Tibial artery (tissue), 4 donors: ENCODE data around the gene RNF227.

Experiments used
- DNase-seq, 2 donors: peaks; one replicate each; pipeline ENCODE4 v3.0.0-alpha.2; 2019
- H3K27ac ChIP-seq, 2 donors: fragments of 200-600 bp; sonication (generic) in 1 of 2; 1 replicate in 1 of 2; 2 replicates in 1 of 2; pipeline ENCODE4 v1.5.1; 2018 to 2019; ENCODE audit warnings: mild to moderate bottlenecking in 1 of 2
- H3K27me3 ChIP-seq, 2 donors: fragments of 200-600 bp; sonication (generic) in 1 of 2; one replicate each; pipeline versions ENCODE4 v1.5.1 to v1.6.0; 2016 to 2019
- H3K36me3 ChIP-seq, 3 donors: fragments of 200-600 bp; sonication (generic) in 2 of 3; one replicate each; pipeline ENCODE4 v1.5.1; 2016 to 2019; ENCODE audit warnings: mild to moderate bottlenecking in 2 of 3
- H3K4me1 ChIP-seq, 4 donors: fragments of 200-600 bp; sonication (generic) in 2 of 4; 1 replicate in 3 of 4; 2 replicates in 1 of 4; pipeline ENCODE4 v1.5.1; 2016 to 2019
- H3K4me3 ChIP-seq, 2 donors: fragments of 200-600 bp; sonication (generic) in 1 of 2; 1 replicate in 1 of 2; 2 replicates in 1 of 2; pipeline ENCODE4 v1.5.1; 2018 to 2019; ENCODE audit warnings: mild to moderate bottlenecking in 2 of 2
- H3K9me3 ChIP-seq, 3 donors: fragments of 200-600 bp; sonication (generic) in 1 of 3; one replicate each; pipeline ENCODE4 v1.5.1; 2016 to 2019
- intact Hi-C: fragments of 100-400 bp; cut with DNase I; formaldehyde crosslinking; loops from one replicate; pipeline ENCODE4 v1.15.0; 2023; ENCODE audit warnings: low total_unique reads
- TF ChIP-seq, protein P1 (sequence below), 2 experiments: fragments of 200-600 bp in 1 of 2; fragments of 450-650 bp in 1 of 2; IDR thresholded peaks; one replicate each; pipeline ENCODE4 v1.5.1; 2017 to 2019; ENCODE audit warnings: antibody characterized with exemption in 2 of 2, mild to moderate bottlenecking in 1 of 2, moderate library complexity in 1 of 2

RNF227 gene

GRCh38 chr17:7893187-7893880, 22.8 kb downstream of the RNF227 start:
- Histone ChIP-seq H3K27me3 (no peaks in the 10 kb centered on the region), H3K27ac (no peak overlapping the region), H3K4me3 (no peak overlapping the region), H3K4me1 (peaks cover 7 to 18% (median 16%) of the 10 kb centered on the region in 4 donors), H3K9me3 (no peaks in the 10 kb centered on the region), H3K36me3 (peaks cover 11 to 63% (median 39%) of the 10 kb centered on the region in 3 donors)
- DNase-seq, result no peak
- intact Hi-C loops, result no loop called here
- TF ChIP-seq, protein P1, sequence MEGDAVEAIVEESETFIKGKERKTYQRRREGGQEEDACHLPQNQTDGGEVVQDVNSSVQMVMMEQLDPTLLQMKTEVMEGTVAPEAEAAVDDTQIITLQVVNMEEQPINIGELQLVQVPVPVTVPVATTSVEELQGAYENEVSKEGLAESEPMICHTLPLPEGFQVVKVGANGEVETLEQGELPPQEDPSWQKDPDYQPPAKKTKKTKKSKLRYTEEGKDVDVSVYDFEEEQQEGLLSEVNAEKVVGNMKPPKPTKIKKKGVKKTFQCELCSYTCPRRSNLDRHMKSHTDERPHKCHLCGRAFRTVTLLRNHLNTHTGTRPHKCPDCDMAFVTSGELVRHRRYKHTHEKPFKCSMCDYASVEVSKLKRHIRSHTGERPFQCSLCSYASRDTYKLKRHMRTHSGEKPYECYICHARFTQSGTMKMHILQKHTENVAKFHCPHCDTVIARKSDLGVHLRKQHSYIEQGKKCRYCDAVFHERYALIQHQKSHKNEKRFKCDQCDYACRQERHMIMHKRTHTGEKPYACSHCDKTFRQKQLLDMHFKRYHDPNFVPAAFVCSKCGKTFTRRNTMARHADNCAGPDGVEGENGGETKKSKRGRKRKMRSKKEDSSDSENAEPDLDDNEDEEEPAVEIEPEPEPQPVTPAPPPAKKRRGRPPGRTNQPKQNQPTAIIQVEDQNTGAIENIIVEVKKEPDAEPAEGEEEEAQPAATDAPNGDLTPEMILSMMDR (IDR thresholded peaks at IDR 0.05), result no peak

DNA sequence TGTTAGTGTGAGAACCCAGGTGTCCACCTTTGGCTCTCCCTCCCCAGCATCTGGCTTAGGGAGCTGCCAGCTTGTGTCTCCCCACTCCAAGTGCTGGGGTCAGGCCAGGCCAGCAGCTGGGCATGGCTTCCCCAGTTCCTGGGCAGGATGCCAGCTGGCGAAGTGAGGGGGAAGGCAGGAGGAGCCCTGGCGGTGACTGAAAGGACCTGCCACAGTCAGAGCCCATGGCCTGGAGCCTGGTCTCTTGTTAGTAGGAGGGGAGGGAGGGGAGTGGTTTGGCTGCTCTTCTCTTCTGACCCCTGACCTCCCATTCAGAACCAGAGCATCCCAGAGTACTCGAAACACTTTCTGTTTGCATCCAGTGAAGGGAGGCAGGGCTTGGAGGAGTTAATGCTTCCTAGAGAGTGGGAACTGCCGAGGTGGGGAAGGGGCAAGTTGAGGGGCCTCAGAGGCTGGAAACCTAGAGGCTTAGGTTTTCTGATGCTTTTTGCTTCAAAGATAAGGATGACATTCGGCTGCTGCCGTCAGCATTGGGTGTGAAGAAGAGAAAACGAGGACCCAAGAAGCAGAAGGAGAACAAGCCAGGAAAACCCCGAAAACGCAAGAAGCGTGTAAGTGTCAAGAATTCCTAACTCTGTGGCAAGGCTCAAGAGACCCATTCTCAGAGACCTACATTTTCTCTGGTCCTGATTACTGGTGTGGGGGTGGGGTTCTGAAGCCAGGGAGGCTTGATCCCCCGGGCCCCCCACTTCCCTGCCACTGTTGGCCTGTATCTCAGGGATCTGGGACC, 26.7 kb downstream of the RNF227 start:
- Histone ChIP-seq H3K36me3 (peaks cover 3 to 28% (median 24%) of the 10 kb centered on the region in 3 donors), H3K27ac (peak overlapping the region; percentile 80 to 82), H3K27me3 (peaks cover 0 to 8% of the 10 kb centered on the region in 2 donors), H3K4me3 (no peak overlapping the region), H3K9me3 (no peaks in the 10 kb centered on the region), H3K4me1 (peaks cover 15 to 48% (median 43%) of the 10 kb centered on the region in 4 donors)
- intact Hi-C loops, result no loop called here
- TF ChIP-seq, protein P1 (IDR thresholded peaks at IDR 0.05), result peak; percentile 51 to 55
- peak; percentile 97 to 99 for DNase-seq

- peaks cover 0 to 10% of the 10 kb centered on the region in 2 donors for H3K27me3 ChIP-seq
- TF ChIP-seq, protein P1 (IDR thresholded peaks at IDR 0.05), result no peak
- H3K36me3 ChIP-seq, result peaks cover 0 to 18% (median 14%) of the 10 kb centered on the region in 3 donors
- DNase-seq, result no peak
- peak within 1 kb of the TSS; percentile 62 to 66 for H3K4me3 ChIP-seq
- H3K4me1 ChIP-seq, result peaks cover 15 to 48% (median 43%) of the 10 kb centered on the region in 4 donors
- no peaks in the 10 kb centered on the region for H3K9me3 ChIP-seq
- peak within 1 kb of the TSS; percentile 80 to 82 for H3K27ac ChIP-seq
- intact Hi-C loops, result no loop called here
Observed at GRCh38 chr17:7888184-7888920, 27.7 kb downstream of the RNF227 start, which contains the start of gene CHD3. CHD3 (plus strand) TSS chr17:7888789; CDS start chr17:7889001, 212 bp downstream.

GRCh38 chr17:7887482-7888183, 28.5 kb downstream of the RNF227 start:
- Histone ChIP-seq H3K4me1 (peaks cover 15 to 48% (median 43%) of the 10 kb centered on the region in 4 donors), H3K27ac (peak overlapping the region; percentile 80 to 82), H3K4me3 (peak overlapping the region; percentile 62 to 66), H3K27me3 (peaks cover 0 to 14% of the 10 kb centered on the region in 2 donors), H3K9me3 (no peaks in the 10 kb centered on the region), H3K36me3 (peaks cover 0 to 16% (median 11%) of the 10 kb centered on the region in 3 donors)
- TF ChIP-seq, protein P1 (IDR thresholded peaks at IDR 0.05), result no peak
- intact Hi-C loops, result no loop called here
- DNase-seq, result peak; percentile 93 to 96

GRCh38 chr17:7887038-7887481, 29.0 kb downstream of the RNF227 start:
- Histone ChIP-seq H3K4me3 (peak overlapping the region; percentile 62 to 66), H3K36me3 (peaks cover 0 to 14% (median 11%) of the 10 kb centered on the region in 3 donors), H3K9me3 (no peaks in the 10 kb centered on the region), H3K4me1 (peaks cover 15 to 48% (median 43%) of the 10 kb centered on the region in 4 donors), H3K27ac (peak overlapping the region; percentile 80 to 82), H3K27me3 (peaks cover 0 to 18% of the 10 kb centered on the region in 2 donors)
- DNase-seq, result no peak
- TF ChIP-seq, protein P1 (IDR thresholded peaks at IDR 0.05), result no peak
- intact Hi-C loops, result no loop called here
